Fibroblast of skin of abdomen (primary cell): ENCODE measurements around the gene RPS6KA2.
"Not testable (repeated sequence)": the region's sequence is repeated elsewhere in the genome, so short reads cannot be mapped to it uniquely, and the experiment has no call there.

ENCODE experiments used
- DNase-seq: peaks from one replicate; pipeline ENCODE4 v3.0.0-alpha.2; 2013

RPS6KA2 gene

GRCh38 chr6:166589786-166590574 lies 37.1 kb downstream of the RPS6KA2 start:
- DNase-seq = no peak

- DNase-seq = no peak
Observed at GRCh38 chr6:166589337-166589731, 37.7 kb downstream of the RPS6KA2 start.

GRCh38 chr6:166588691-166589336 lies 38.2 kb downstream of the RPS6KA2 start:
- DNase-seq = peak; percentile 89

- DNase-seq = no peak
Observed at GRCh38 chr6:166587631-166588413, 39.2 kb downstream of the RPS6KA2 start.

- no peak for DNase-seq
Observed at GRCh38 chr6:166586424-166587156, 40.5 kb downstream of the RPS6KA2 start, which contains the start of gene RAMACL. TSS of gene RAMACL (minus strand) at chr6:166586678. CDS start at chr6:166586477, 201 bp downstream.

GRCh38 chr6:166584853-166585429 lies 42.1 kb downstream of the RPS6KA2 start:
- peak; percentile 32 for DNase-seq

- peak; percentile 33 for DNase-seq
Observed at GRCh38 chr6:166584155-166584554, 42.9 kb downstream of the RPS6KA2 start.

GRCh38 chr6:166583230-166583965 lies 43.7 kb downstream of the RPS6KA2 start:
- no peak for DNase-seq

- peak; percentile 77 for DNase-seq
Observed at GRCh38 chr6:166582258-166582657, 44.8 kb downstream of the RPS6KA2 start.

GRCh38 chr6:166581801-166582200 lies 45.2 kb downstream of the RPS6KA2 start:
- DNase-seq = not testable (repeated sequence)

- DNase-seq = no peak
Observed at GRCh38 chr6:166581091-166581511, 46.0 kb downstream of the RPS6KA2 start.

- peak; percentile 77 for DNase-seq
Observed at GRCh38 chr6:166580076-166581050, 46.7 kb downstream of the RPS6KA2 start.

- no peak for DNase-seq
Observed at GRCh38 chr6:166579237-166579850, 47.7 kb downstream of the RPS6KA2 start.

- no peak for DNase-seq
Observed at GRCh38 chr6:166578536-166579236, 48.4 kb downstream of the RPS6KA2 start.

GRCh38 chr6:166575205-166575604 lies 51.8 kb downstream of the RPS6KA2 start:
- DNase-seq = no peak

- DNase-seq = no peak
Observed at GRCh38 chr6:166573511-166574216, 53.4 kb downstream of the RPS6KA2 start.

GRCh38 chr6:166572370-166573261 lies 54.4 kb downstream of the RPS6KA2 start:
- no peak for DNase-seq
